Skeletal muscle cell (primary cell): Measurements from ENCODE around the gene FXYD2.

Experiments used
- DNase-seq: peaks from one replicate; pipeline ENCODE4 v3.0.0-alpha.2; 2010; ENCODE audit warnings: low read depth
- H3K4me3 ChIP-seq: 2 replicates; pipeline ENCODE4 v1.5.1; 2011; ENCODE audit warnings: low read depth, mild to moderate bottlenecking, control low read depth, low read length, moderate library complexity

FXYD2 gene

GRCh38 chr11:117859488-117860112 is 35.1 kb upstream of the FXYD2 start:
- H3K4me3 ChIP-seq: no peak overlapping the region
- no peak for DNase-seq

GRCh38 chr11:117859061-117859460 is 34.5 kb upstream of the FXYD2 start:
- H3K4me3 ChIP-seq: no peak overlapping the region
- DNase-seq: no peak

- DNase-seq: no peak
- no peak overlapping the region for H3K4me3 ChIP-seq
Observed at GRCh38 chr11:117857734-117858414, 33.3 kb upstream of the FXYD2 start.

- no peak overlapping the region for H3K4me3 ChIP-seq
- DNase-seq: no peak
Observed at GRCh38 chr11:117855912-117856651, 31.5 kb upstream of the FXYD2 start.

- no peak for DNase-seq
Observed at GRCh38 chr11:117855186-117855845, 30.8 kb upstream of the FXYD2 start.

GRCh38 chr11:117852309-117852708 is 27.8 kb upstream of the FXYD2 start:
- DNase-seq: no peak
- no peak overlapping the region for H3K4me3 ChIP-seq

More at GRCh38 chr11:117855186-117855845, 30.8 kb upstream of the FXYD2 start:
- no peak overlapping the region for H3K4me3 ChIP-seq

- no peak overlapping the region for H3K4me3 ChIP-seq
- no peak for DNase-seq
Observed at GRCh38 chr11:117851852-117852251, 27.3 kb upstream of the FXYD2 start.

GRCh38 chr11:117851106-117851505 is 26.6 kb upstream of the FXYD2 start:
- no peak overlapping the region for H3K4me3 ChIP-seq
- no peak for DNase-seq

- no peak overlapping the region for H3K4me3 ChIP-seq
- DNase-seq: no peak
Observed at GRCh38 chr11:117849781-117850414, 25.4 kb upstream of the FXYD2 start.

- H3K4me3 ChIP-seq: no peak overlapping the region
- no peak for DNase-seq
Observed at GRCh38 chr11:117843666-117844484, 19.3 kb upstream of the FXYD2 start.

- DNase-seq: no peak
- no peak overlapping the region for H3K4me3 ChIP-seq
Observed at GRCh38 chr11:117842131-117842941, 17.8 kb upstream of the FXYD2 start.

- no peak overlapping the region for H3K4me3 ChIP-seq
- DNase-seq: no peak
Observed at GRCh38 chr11:117841551-117842031, 17.0 kb upstream of the FXYD2 start.

- H3K4me3 ChIP-seq: no peak overlapping the region
Observed at GRCh38 chr11:117840881-117841550, 16.5 kb upstream of the FXYD2 start.

GRCh38 chr11:117839936-117840813 is 15.6 kb upstream of the FXYD2 start:
- no peak for DNase-seq

More at GRCh38 chr11:117840881-117841550, 16.5 kb upstream of the FXYD2 start:
- no peak for DNase-seq

GRCh38 chr11:117839380-117839881 is 14.9 kb upstream of the FXYD2 start:
- no peak for DNase-seq
- H3K4me3 ChIP-seq: no peak overlapping the region

More at GRCh38 chr11:117839936-117840813, 15.6 kb upstream of the FXYD2 start:
- H3K4me3 ChIP-seq: no peak overlapping the region

- no peak overlapping the region for H3K4me3 ChIP-seq
- DNase-seq: no peak
Observed at GRCh38 chr11:117838901-117839300, 14.4 kb upstream of the FXYD2 start.
